Muscle of leg (tissue), 11 donors: Measurements from ENCODE around the gene PROSER2. TPM values are rescaled to one million over a fixed set of nuclear protein-coding genes. Genes with fewer than 3 reads are reported as not detected.

Experiments
- DNase-seq: peaks from one replicate; pipeline ENCODE4 v3.0.0; 2013
- H3K27ac ChIP-seq: one replicate; pipeline ENCODE4 v1.5.1; 2013; ENCODE audit warnings: mild to moderate bottlenecking, low read length, control low read depth
- H3K27me3 ChIP-seq: one replicate; pipeline ENCODE4 v1.6.1; 2013; ENCODE audit warnings: low read length; ENCODE audit not compliant: control insufficient read depth, insufficient read depth
- H3K36me3 ChIP-seq: one replicate; pipeline ENCODE4 v1.6.1; 2013; ENCODE audit warnings: low read length; ENCODE audit not compliant: control insufficient read depth, insufficient read depth
- H3K4me1 ChIP-seq: one replicate; pipeline ENCODE4 v1.6.1; 2013; ENCODE audit warnings: low read length; ENCODE audit not compliant: control insufficient read depth, insufficient read depth
- H3K4me3 ChIP-seq: one replicate; pipeline ENCODE4 v1.5.1; 2013; ENCODE audit warnings: low read length, control low read depth
- H3K9me3 ChIP-seq: replicated peaks from 2 replicates; pipeline ENCODE4 v1.6.1; 2013; ENCODE audit warnings: low read depth, low read length; ENCODE audit not compliant: control insufficient read depth
- WGBS: methylation state at CpG from one replicate; pipeline ENCODE4 v1.1.5; 2013; ENCODE audit warnings: missing lambda C conversion rate; ENCODE audit not compliant: insufficient coverage; 5-methylcytosine and 5-hydroxymethylcytosine counted together
- polyA plus RNA-seq, 8 donors: library from polyadenylated mRNA; unstranded; fragments of 120-200 nt; gene quantifications; one replicate each; pipeline versions ENCODE4 v1.2.1 to v1.2.3, GENCODE V29; 2013; ENCODE audit warnings: inconsistent platforms in 1 of 8, low replicate concordance in 1 of 8; ENCODE audit not compliant: insufficient read length in 8 of 8, insufficient read depth in 1 of 8
- total RNA-seq: library from RNA; stranded (reverse); fragments of 120-200 nt; gene quantifications from one replicate; pipeline ENCODE4 v1.2.4, GENCODE V29; 2013

PROSER2 gene
- total and polyA plus RNA-seq, 9 donors, result 3.4 to 5.5 (median 4.0) TPM

GRCh38 chr10:11901833-11902475, 78.8 kb downstream of the PROSER2 start:
- 52% methylated on average over 21 of the region's 23 CpGs for WGBS
- no peak overlapping the region for H3K4me3 ChIP-seq

DNA sequence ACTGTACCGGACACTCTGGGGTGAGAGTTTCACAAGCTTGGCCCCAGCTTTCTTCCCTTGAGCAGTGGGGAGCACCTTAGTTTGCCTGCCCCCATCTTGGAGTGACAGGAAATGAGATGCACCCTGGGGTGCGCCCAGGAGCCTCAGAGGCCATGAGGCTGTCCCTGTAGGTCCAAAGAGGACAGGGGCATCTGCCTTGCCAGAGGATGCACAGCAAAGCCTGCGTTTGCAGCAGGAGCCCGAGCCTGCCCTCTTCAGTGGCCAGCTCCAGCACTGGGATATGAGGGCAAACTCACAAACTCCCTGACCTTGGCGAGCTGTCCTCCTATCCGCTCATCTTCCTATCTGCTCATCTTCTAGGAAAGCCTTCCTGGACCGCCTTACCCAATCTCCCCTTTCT, 79.5 kb downstream of the PROSER2 start:
- 90% methylated on average over 5 of the region's 7 CpGs for WGBS

More at GRCh38 chr10:11901833-11902475, 78.8 kb downstream of the PROSER2 start:
- DNase-seq, result no peak
- Histone ChIP-seq H3K27me3 (no peaks in the 10 kb centered on the region), H3K9me3 (no peaks in the 10 kb centered on the region), H3K4me1 (peaks cover 20% of the 10 kb centered on the region), H3K36me3 (no peaks in the 10 kb centered on the region), H3K27ac (no peak overlapping the region)

DNA sequence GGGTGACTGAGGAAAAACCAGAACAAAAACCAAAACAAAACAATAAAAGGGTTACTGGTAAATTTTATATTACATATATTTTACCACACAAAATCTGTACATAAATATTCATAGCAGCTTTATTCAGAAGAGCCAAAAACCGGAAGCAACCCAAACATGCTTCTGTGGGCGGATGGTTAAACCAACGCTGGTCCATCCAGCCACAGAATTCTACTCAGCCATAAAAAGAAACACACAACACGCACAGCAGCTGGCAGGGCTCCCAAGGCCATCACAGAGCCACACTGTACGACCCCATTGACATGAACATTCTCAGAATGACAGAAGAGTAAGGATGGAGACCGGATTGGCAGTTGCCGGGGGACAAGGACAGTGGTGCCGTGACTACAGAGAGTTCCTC, 83.6 kb downstream of the PROSER2 start:
- no peaks in the 10 kb centered on the region for H3K9me3 ChIP-seq
- DNase-seq, result no peak
- H3K27me3 ChIP-seq, result no peaks in the 10 kb centered on the region
- no peak overlapping the region for H3K27ac ChIP-seq
- no peaks in the 10 kb centered on the region for H3K36me3 ChIP-seq
- peaks cover 3% of the 10 kb centered on the region for H3K4me1 ChIP-seq
- WGBS, result 82% methylated on average over 6 of the region's 8 CpGs
- H3K4me3 ChIP-seq, result no peak overlapping the region

More for the DNA sequence above, 79.5 kb downstream of the PROSER2 start:
- Histone ChIP-seq H3K4me3 (no peak overlapping the region), H3K36me3 (no peaks in the 10 kb centered on the region), H3K9me3 (no peaks in the 10 kb centered on the region), H3K27me3 (no peaks in the 10 kb centered on the region), H3K4me1 (peaks cover 20% of the 10 kb centered on the region), H3K27ac (no peak overlapping the region)
- DNase-seq, result no peak

DNA sequence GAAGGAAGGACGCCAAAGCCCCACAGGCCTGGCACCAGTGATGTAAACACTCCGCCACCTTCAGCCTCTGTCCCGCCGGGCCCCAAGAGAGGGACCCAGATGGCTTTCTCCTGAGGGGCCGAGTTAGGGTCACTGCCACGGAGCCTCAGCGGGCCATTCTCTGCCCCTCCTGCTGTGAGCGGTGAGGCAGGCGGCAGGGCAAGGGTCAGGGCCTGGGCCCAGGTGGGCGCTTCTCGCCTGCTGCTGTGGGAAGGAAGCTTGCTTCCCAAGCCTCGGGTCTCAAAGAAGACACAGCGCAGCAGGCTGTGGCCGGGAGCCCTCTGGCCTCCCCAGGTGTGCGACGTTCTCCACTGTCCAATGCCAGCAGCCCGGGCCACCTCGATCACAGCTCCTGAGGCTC, 84.8 kb downstream of the PROSER2 start:
- 84% methylated on average over 18 of the region's 18 CpGs for WGBS
- peaks cover 4% of the 10 kb centered on the region for H3K4me1 ChIP-seq
- no peaks in the 10 kb centered on the region for H3K9me3 ChIP-seq
- no peak overlapping the region for H3K4me3 ChIP-seq
- H3K27ac ChIP-seq, result no peak overlapping the region
- no peaks in the 10 kb centered on the region for H3K36me3 ChIP-seq
- DNase-seq, result no peak
- H3K27me3 ChIP-seq, result no peaks in the 10 kb centered on the region

DNA sequence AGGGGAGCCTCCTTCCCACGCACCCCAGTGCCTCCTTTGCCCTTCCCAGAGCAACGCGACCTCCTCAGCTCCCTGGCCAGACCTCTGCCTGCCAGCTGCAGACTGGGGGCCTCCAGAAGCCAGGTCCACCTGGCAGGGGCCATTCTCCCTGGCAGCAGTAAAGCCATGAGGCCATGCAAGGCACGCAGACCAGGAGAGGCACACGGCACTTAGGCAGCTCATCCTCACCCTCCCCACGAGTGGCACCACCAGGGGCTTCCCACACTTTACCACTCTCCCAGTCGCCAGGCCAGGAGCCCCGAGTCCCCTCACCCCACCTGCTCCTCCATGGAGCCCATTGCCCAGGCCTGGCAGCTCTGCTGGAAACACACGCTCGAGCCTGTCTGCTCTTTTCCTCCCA, 85.4 kb downstream of the PROSER2 start:
- peaks cover 6% of the 10 kb centered on the region for H3K4me1 ChIP-seq
- H3K27ac ChIP-seq, result no peak overlapping the region
- WGBS, result 83% methylated on average over 10 of the region's 10 CpGs
- H3K4me3 ChIP-seq, result no peak overlapping the region
- H3K36me3 ChIP-seq, result no peaks in the 10 kb centered on the region
- no peaks in the 10 kb centered on the region for H3K9me3 ChIP-seq
- DNase-seq, result no peak
- H3K27me3 ChIP-seq, result no peaks in the 10 kb centered on the region

- H3K4me1 ChIP-seq, result peaks cover 6% of the 10 kb centered on the region
- H3K27me3 ChIP-seq, result no peaks in the 10 kb centered on the region
- no peaks in the 10 kb centered on the region for H3K36me3 ChIP-seq
- 93% methylated on average over 9 of the region's 11 CpGs for WGBS
- H3K4me3 ChIP-seq, result no peak overlapping the region
- no peak for DNase-seq
- no peaks in the 10 kb centered on the region for H3K9me3 ChIP-seq
- no peak overlapping the region for H3K27ac ChIP-seq
Observed at GRCh38 chr10:11908991-11909390, 85.8 kb downstream of the PROSER2 start.

DNA sequence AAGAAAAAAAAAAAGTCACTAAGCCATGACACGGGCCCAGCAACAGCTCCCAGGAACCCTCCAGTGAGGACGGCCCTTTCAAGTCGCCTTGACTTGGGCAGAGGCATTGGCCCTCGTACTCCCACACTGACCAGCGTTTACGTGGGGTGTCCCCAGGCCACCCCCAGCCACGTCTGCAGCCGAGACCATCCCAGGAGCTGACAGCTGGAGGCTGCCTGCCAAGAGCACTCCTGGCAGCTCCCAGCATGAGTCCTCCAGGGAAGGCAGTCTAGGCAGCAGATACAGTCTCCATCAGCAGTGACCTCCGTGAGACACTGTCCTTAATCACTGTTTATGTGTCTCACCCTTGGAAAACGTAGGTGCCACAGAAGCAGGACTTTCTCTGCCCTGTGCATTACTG, 86.5 kb downstream of the PROSER2 start:
- H3K27me3 ChIP-seq, result no peaks in the 10 kb centered on the region
- H3K4me3 ChIP-seq, result no peak overlapping the region
- no peak overlapping the region for H3K27ac ChIP-seq
- H3K36me3 ChIP-seq, result no peaks in the 10 kb centered on the region
- H3K4me1 ChIP-seq, result peaks cover 6% of the 10 kb centered on the region
- no peak for DNase-seq
- H3K9me3 ChIP-seq, result no peaks in the 10 kb centered on the region
- 54% methylated on average over 10 of the region's 10 CpGs for WGBS

- no peak for DNase-seq
- H3K4me1 ChIP-seq, result peaks cover 6% of the 10 kb centered on the region
- no peaks in the 10 kb centered on the region for H3K9me3 ChIP-seq
- H3K36me3 ChIP-seq, result no peaks in the 10 kb centered on the region
- H3K27ac ChIP-seq, result no peak overlapping the region
- H3K27me3 ChIP-seq, result no peaks in the 10 kb centered on the region
- H3K4me3 ChIP-seq, result no peak overlapping the region
- 68% methylated on average over 5 of the region's 10 CpGs for WGBS
Observed at GRCh38 chr10:11910102-11910501, 86.9 kb downstream of the PROSER2 start.

DNA sequence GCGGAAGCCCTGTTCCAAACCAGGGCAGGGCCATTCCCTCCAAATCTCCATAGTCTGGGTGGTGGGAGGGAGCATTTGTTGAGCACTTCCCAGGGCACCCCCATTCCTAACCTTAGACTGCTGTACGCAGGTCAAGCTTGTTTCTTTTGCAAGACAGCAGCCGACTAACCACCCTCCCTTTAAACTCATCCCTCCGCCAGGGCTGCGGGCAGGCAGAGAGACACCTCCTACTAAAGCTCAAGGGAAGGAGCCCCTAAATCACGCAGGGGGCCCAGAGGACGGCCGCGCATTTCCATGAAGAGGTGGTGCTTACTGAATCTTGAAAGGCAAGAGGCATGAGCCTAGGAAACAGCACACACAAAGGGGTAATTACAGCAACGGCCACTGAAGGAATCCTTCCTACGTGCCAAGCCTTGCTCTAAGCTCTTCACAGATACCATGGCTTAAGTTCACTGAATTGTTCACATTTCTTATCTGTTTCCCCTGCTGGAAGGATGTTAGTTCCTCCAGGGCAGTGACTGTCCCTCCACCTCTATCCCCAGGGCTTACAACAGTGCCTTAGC, 90.0 kb downstream of the PROSER2 start:
- Histone ChIP-seq H3K36me3 (no peaks in the 10 kb centered on the region), H3K4me3 (no peak overlapping the region), H3K27me3 (no peaks in the 10 kb centered on the region), H3K4me1 (peaks cover 11% of the 10 kb centered on the region), H3K9me3 (no peaks in the 10 kb centered on the region), H3K27ac (no peak overlapping the region)
- 9% methylated on average over 6 of the region's 11 CpGs for WGBS
- no peak for DNase-seq

DNA sequence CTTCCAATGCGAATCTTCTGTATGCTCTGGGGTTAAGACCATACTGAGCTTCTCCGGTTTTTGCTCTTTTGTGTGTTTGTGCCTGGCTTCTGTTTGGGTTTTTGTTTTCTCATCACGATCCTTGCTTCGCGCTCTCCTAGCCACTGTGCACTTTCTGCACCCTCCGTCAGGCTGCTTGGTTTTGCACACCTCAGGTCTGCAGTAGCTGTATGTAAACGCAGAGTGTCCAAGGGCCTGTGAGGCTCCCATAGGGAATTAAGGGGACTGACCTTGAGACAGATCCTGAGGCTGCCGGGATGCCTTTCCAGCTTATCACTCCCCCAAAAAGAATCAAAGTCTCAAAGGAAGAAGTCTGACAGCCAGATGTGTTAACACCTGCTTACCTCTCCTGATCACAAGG, 95.2 kb downstream of the PROSER2 start:
- no peak for DNase-seq
- Histone ChIP-seq H3K27ac (no peak overlapping the region), H3K4me3 (no peak overlapping the region), H3K27me3 (no peaks in the 10 kb centered on the region), H3K4me1 (peaks cover 5% of the 10 kb centered on the region), H3K36me3 (peaks cover 29% of the 10 kb centered on the region), H3K9me3 (no peaks in the 10 kb centered on the region)
- 85% methylated on average over 5 of the region's 8 CpGs for WGBS
